ENCODE data around the gene NBAS. TPM values are rescaled to one million over a fixed set of nuclear protein-coding genes. Genes with fewer than 3 reads are reported as not detected.
"Not testable (repeated sequence)": the region's sequence is repeated elsewhere in the genome, so short reads cannot be mapped to it uniquely, and the experiment has no call there.

Gene NBAS
- total RNA-seq, 2 donors from 2014 or later = 31.5 to 32.0 TPM

DNA sequence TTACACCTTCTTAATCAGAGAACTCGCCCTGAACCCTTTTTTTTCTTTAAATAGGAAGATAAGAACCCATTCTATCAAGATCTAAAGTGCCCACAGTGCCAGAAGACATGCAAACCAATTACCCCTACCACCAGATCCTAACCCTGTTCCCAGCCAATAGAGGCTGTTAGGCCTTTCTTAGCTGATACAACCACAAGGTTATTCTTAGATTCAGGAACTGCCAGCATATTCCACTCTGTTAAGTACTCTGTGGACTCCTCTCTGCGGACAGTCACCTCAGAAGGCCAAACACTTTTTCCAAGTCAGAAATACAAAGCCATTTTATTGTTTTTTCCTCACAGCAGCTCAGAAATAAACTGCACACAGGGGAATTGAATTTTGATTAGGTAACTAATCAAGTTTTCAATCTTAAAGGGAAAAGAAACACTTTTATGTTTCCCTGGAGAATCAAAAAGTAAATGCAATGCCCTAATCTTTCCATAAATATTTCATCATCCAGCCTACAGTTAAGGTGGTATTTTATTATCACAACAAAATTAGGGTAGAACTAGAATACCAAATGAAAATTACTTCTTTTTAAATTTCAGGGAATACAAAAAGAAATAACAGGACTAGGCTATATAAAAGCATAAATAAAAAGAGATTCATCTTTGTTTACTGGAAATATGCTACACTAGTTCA is 111.4 kb downstream of the NBAS start:
- ATAC-seq (ENCODE audit: insufficient number of reproducible peaks, low FRiP score, low read depth) (no peak), DNase-seq (ENCODE audit: low spot score) (no peak)
- H3K36me3 ChIP-seq = no peaks in the 10 kb centered on the region
- H3K9me3 ChIP-seq = no peaks in the 10 kb centered on the region
- H3K27ac ChIP-seq = no peak overlapping the region
- H3K4me3 ChIP-seq = no peak overlapping the region
- H3K4me1 ChIP-seq (ENCODE audit: control insufficient read depth in 1 of 2, low read depth in 2 of 2) = peaks cover 0 to 10% of the 10 kb centered on the region in 2 donors
- H3K27me3 ChIP-seq (replicated peaks; ENCODE audit: insufficient read depth) = no peaks in the 10 kb centered on the region
- TF ChIP-seq, protein P1, sequence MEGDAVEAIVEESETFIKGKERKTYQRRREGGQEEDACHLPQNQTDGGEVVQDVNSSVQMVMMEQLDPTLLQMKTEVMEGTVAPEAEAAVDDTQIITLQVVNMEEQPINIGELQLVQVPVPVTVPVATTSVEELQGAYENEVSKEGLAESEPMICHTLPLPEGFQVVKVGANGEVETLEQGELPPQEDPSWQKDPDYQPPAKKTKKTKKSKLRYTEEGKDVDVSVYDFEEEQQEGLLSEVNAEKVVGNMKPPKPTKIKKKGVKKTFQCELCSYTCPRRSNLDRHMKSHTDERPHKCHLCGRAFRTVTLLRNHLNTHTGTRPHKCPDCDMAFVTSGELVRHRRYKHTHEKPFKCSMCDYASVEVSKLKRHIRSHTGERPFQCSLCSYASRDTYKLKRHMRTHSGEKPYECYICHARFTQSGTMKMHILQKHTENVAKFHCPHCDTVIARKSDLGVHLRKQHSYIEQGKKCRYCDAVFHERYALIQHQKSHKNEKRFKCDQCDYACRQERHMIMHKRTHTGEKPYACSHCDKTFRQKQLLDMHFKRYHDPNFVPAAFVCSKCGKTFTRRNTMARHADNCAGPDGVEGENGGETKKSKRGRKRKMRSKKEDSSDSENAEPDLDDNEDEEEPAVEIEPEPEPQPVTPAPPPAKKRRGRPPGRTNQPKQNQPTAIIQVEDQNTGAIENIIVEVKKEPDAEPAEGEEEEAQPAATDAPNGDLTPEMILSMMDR (IDR thresholded peaks at IDR 0.05) = no peak

DNA sequence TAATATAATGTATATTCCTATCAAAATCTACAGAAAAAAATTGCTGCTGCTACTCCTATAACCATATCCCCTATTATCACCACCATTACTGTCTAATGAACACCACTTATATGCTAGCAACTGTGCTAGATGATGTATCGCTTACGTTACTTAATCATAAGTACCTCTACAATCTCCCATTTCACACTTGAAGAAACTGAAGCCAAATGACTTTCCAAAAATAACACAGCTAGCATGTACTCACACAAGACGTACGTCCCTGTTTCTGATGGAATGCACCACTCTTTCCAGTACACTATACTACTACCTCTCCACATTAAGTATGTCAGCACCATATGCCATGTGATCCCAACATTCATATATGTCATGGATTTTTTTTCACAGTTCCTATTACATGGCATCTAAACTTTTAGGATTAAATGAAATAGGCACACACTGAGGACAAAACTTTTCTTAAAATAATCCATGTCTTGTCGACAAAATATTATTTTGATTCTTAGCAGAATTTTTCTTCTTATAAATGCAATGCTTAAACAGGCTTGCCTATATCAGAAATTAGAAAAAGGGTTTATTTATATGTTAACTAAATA is 112.8 kb downstream of the NBAS start:
- ATAC-seq (ENCODE audit: insufficient number of reproducible peaks, low FRiP score, low read depth) (no peak), DNase-seq (ENCODE audit: low spot score) (no peak)
- Histone ChIP-seq H3K9me3 (no peaks in the 10 kb centered on the region), H3K4me1 (ENCODE audit: control insufficient read depth in 1 of 2, low read depth in 2 of 2) (peaks cover 0 to 10% of the 10 kb centered on the region in 2 donors), H3K27ac (no peak overlapping the region), H3K36me3 (no peaks in the 10 kb centered on the region), H3K4me3 (no peak overlapping the region), H3K27me3 (replicated peaks; ENCODE audit: insufficient read depth) (no peaks in the 10 kb centered on the region)
- TF ChIP-seq, protein P1 (IDR thresholded peaks at IDR 0.05) = no peak

DNA sequence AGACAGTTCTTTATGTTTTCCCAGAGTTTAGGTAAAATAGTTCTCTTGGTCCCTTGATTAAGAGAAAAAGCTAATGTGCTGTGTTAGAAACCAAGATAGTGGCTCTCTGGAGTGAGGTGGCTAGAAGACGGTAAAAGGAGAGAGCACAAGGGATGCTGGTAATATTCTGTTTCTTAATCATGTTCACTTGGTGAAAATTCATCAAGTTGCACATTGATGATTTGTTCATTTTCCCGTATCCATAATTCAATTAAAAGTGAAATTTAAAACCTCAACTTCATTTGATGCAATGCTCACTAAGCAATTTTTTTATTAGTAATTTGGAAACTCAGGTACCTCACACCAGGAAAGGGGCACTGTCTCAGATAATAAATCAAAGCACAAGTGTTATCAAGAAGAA is 113.8 kb downstream of the NBAS start:
- TF ChIP-seq, protein P1 (IDR thresholded peaks at IDR 0.05) = no peak
- ATAC-seq (ENCODE audit: insufficient number of reproducible peaks, low FRiP score, low read depth) (no peak), DNase-seq (ENCODE audit: low spot score) (no peak)
- Histone ChIP-seq H3K4me1 (ENCODE audit: control insufficient read depth in 1 of 2, low read depth in 2 of 2) (peaks cover 0 to 10% of the 10 kb centered on the region in 2 donors), H3K27ac (no peak overlapping the region), H3K27me3 (replicated peaks; ENCODE audit: insufficient read depth) (no peaks in the 10 kb centered on the region), H3K36me3 (no peaks in the 10 kb centered on the region), H3K4me3 (no peak overlapping the region), H3K9me3 (no peaks in the 10 kb centered on the region)

DNA sequence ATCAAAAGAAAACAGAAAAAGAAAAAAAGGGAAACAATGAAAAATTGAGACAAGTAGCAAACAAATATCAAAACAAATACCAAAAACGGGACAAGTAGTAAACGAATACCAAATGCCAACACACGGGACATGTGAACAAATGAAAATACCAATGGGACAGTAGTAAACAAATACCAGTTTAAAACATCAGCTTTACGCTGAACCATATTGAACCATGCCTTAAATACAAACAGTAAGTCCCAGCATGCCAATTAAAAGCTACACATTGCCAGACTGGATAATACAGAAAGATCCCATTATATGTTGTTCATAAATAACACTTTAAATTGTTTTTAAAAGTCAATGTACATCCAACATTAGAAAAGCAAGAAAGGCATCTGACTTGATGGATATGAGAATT is 114.2 kb downstream of the NBAS start:
- Histone ChIP-seq H3K36me3 (no peaks in the 10 kb centered on the region), H3K4me3 (no peak overlapping the region), H3K27ac (no peak overlapping the region), H3K27me3 (replicated peaks; ENCODE audit: insufficient read depth) (no peaks in the 10 kb centered on the region), H3K9me3 (no peaks in the 10 kb centered on the region), H3K4me1 (ENCODE audit: control insufficient read depth in 1 of 2, low read depth in 2 of 2) (peaks cover 0 to 10% of the 10 kb centered on the region in 2 donors)
- ATAC-seq (ENCODE audit: insufficient number of reproducible peaks, low FRiP score, low read depth) = no peak
- no peak for DNase-seq (ENCODE audit: low spot score)
- TF ChIP-seq, protein P1 (IDR thresholded peaks at IDR 0.05) = no peak

DNA sequence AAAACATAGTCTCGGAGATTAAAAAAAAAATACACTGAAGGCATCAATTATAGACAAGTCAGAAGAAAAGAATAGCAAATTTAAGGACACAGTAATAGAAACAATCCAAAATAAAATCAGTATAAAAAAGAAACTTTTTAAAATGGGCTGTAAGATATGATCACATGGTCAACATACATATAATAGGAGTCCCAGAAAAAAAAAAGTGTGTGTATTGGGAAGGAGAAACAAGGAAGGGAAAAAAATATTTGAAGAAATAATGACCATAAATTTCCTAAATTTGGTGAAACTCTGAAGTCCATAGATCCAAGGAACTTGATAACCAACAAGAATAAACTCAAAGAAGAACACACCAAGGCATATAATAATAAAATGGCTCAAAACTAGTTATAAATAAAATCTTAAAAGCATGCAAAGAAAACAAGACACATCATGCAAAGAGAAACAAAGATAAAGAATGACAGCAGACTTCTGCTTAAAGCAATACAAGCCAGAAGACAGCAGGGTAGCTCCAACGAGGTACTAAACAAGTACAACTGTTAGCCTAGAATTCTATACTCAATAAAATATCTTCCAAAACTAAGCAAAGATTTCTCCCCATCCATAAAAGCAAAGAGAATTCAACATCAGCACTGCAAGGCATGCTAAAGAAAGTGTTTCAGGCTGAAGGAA is 115.1 kb downstream of the NBAS start:
- H3K4me1 ChIP-seq (ENCODE audit: control insufficient read depth in 1 of 2, low read depth in 2 of 2) = peaks cover 0 to 10% of the 10 kb centered on the region in 2 donors
- no peak overlapping the region for H3K27ac ChIP-seq
- TF ChIP-seq, protein P1 (IDR thresholded peaks at IDR 0.05) = no peak
- H3K27me3 ChIP-seq (replicated peaks; ENCODE audit: insufficient read depth) = no peaks in the 10 kb centered on the region
- DNase-seq (ENCODE audit: low spot score) = no peak
- H3K4me3 ChIP-seq = no peak overlapping the region
- no peaks in the 10 kb centered on the region for H3K36me3 ChIP-seq
- H3K9me3 ChIP-seq = no peaks in the 10 kb centered on the region
- no peak for ATAC-seq (ENCODE audit: insufficient number of reproducible peaks, low FRiP score, low read depth)

DNA sequence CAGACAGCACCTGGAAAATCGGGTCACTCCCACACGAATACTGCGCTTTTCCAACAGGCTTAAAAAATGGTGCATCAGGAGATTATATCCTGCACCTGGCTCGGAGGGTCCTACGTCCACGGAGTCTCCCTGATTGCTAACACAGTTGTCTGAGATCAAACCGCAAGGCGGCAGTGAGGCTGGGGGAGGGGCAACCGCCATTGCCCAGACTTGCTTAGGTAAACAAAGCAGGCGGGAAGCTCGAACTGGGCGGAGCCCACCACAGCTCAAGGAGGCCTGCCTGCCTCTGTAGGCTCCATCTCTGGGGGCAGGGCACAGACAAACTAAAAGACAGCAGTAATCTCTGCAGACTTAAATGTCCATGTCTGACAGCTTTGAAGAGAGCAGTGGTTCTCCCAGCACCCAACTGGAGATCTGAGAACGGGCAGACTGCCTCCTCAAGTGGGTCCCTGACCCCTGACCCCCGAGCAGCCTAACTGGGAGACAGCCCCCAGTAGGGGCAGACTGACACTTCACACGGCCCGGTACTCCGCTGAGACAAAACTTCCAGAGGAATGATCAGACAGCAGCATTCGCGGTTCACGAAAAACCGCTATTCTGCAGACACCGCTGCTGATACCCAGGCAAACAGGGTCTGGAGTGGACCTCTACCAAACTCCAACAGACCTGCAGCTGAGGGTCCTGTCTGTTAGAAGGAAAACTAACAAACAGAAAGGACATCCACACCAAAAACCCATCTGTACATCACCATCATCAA is 121.2 kb downstream of the NBAS start:
- DNase-seq (ENCODE audit: low spot score); H3K27ac ChIP-seq; H3K27me3 ChIP-seq (replicated peaks; ENCODE audit: insufficient read depth); H3K36me3 ChIP-seq; H3K9me3 ChIP-seq; ATAC-seq (ENCODE audit: insufficient number of reproducible peaks, low FRiP score, low read depth); H3K4me1 ChIP-seq (ENCODE audit: control insufficient read depth in 1 of 2, low read depth in 2 of 2); H3K4me3 ChIP-seq: not testable (repeated sequence)

DNA sequence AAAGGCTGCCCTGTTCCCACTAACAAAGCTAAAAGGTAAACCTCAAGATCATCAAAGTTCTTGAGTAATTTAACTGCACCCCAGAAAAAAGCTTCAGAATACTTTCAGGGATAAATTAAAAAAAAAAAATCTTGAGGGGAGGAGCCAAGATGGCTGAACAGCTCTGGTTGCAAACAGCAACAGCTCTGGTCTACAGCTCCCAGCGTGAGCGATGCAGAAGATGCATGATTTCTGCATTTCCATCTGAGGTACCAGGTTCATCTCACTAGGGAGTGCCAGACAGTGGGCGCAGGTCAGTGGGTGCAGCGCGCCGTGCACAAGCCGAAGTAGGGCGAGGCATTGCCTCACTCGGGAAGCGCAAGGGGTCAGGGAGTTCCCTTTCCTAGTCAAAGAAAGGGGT is 121.8 kb downstream of the NBAS start:
- ATAC-seq (ENCODE audit: insufficient number of reproducible peaks, low FRiP score, low read depth); DNase-seq (ENCODE audit: low spot score); H3K27me3 ChIP-seq (replicated peaks; ENCODE audit: insufficient read depth); H3K4me3 ChIP-seq; H3K36me3 ChIP-seq; H3K4me1 ChIP-seq (ENCODE audit: control insufficient read depth in 1 of 2, low read depth in 2 of 2); H3K9me3 ChIP-seq; H3K27ac ChIP-seq: not testable (repeated sequence)

Measured in thoracic aorta (tissue), 2 donors.